ENCODE results near the gene COX19. TPM values are rescaled to one million over a fixed set of nuclear protein-coding genes. Genes with fewer than 3 reads are reported as not detected.

Gene COX19
- total and polyA plus RNA-seq, 2 experiments from 2014 or later: 18.1 to 18.3 TPM

DNA sequence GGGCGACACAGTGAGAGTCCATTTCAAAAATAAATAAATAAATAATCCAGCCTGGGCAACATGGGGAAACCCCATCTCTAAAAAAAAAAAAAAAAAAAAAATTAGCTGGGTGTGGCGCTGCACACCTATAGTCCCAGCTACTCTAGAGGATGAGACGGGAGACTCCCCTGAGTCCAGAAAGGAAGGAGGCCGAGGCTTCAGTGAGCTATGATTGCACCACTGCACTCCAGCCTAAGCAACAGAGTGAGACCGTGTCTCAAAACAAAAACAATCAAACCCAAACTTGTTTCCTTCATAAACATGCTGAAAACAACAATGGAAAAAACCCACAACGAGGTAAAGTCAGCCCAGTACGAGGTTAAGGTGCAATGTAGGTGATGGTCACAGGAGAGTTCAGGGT, 1.2 kb downstream of the COX19 start:
- Histone ChIP-seq H3K27ac (no peak overlapping the region), H3K4me1 (ENCODE audit: low read depth) (peaks cover 10% of the 10 kb centered on the region), H3K9me3 (ENCODE audit: low read depth) (no peaks in the 10 kb centered on the region)

DNA sequence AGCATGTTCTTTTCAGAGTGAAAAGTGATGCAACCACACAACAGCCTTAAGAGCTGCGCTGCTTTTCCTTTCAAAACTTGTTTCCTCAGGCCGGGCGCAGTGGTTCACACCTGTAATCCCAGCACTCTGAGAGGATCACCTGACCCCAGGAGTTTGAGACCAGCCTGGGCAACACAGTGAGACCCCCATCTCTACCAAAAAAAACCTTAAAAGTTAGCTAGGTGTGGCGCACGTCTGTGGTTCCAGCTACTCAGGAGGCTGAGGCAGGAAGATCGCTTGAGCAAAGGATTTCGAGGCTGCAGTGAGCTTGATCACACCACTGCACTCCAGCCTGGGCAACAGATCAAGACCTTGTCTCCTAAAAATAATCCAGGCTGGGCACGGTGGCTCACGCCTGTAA, 2.0 kb downstream of the COX19 start:
- Histone ChIP-seq H3K4me1 (ENCODE audit: low read depth) (peaks cover 10% of the 10 kb centered on the region), H3K27ac (no peak overlapping the region), H3K9me3 (ENCODE audit: low read depth) (no peaks in the 10 kb centered on the region), H3K4me3 (no peak overlapping the region), H3K27me3 (no peaks in the 10 kb centered on the region), H3K36me3 (peaks cover 11% of the 10 kb centered on the region)
- DNase-seq (ENCODE audit: low read depth in 1 of 2, low spot score in 1 of 2): no peak
- TF ChIP-seq, protein P1, sequence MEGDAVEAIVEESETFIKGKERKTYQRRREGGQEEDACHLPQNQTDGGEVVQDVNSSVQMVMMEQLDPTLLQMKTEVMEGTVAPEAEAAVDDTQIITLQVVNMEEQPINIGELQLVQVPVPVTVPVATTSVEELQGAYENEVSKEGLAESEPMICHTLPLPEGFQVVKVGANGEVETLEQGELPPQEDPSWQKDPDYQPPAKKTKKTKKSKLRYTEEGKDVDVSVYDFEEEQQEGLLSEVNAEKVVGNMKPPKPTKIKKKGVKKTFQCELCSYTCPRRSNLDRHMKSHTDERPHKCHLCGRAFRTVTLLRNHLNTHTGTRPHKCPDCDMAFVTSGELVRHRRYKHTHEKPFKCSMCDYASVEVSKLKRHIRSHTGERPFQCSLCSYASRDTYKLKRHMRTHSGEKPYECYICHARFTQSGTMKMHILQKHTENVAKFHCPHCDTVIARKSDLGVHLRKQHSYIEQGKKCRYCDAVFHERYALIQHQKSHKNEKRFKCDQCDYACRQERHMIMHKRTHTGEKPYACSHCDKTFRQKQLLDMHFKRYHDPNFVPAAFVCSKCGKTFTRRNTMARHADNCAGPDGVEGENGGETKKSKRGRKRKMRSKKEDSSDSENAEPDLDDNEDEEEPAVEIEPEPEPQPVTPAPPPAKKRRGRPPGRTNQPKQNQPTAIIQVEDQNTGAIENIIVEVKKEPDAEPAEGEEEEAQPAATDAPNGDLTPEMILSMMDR (IDR thresholded peaks at IDR 0.05; ENCODE audit: low read depth, low read length): no peak

More for the DNA sequence above, 1.2 kb downstream of the COX19 start:
- DNase-seq (ENCODE audit: low read depth in 1 of 2, low spot score in 1 of 2): peak in 1 of 2 donors; percentile 29
- H3K36me3 ChIP-seq: peaks cover 8% of the 10 kb centered on the region
- TF ChIP-seq, protein P1 (IDR thresholded peaks at IDR 0.05; ENCODE audit: low read depth, low read length): no peak
- H3K27me3 ChIP-seq: no peaks in the 10 kb centered on the region
- peak overlapping the region; percentile 97 for H3K4me3 ChIP-seq

DNA sequence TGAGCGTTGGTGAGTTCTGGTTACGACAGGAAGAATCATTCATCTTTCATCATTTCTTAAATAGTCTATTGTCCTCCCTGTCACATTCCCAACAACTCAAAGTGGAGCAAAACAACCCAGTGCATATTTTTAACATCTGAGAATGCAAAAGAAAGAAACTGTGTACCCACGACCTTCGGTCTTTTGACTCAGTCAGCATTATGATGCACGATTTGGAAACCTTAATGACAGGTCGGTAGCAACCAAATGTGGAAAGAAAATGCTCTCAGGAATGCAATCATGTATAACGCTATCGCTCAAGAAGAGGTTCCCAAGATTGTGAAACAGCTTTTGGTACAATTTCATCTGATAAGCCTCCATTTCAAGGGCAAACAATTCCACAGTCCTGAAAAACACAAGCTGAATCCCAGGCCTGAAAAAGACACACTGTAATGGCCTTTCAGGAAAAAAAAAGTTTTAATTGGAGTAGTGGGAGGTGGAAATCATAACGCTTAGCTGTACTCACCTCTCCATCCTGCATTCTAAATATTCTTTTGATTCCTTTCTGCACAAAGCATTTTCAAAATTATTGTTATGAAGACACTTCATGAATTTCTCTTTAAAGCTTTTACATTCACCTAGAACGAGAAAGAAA, 2.6 kb downstream of the COX19 start:
- Histone ChIP-seq H3K27ac (no peak overlapping the region), H3K36me3 (peaks cover 14% of the 10 kb centered on the region), H3K4me1 (ENCODE audit: low read depth) (peaks cover 10% of the 10 kb centered on the region), H3K9me3 (ENCODE audit: low read depth) (no peaks in the 10 kb centered on the region), H3K4me3 (no peak overlapping the region), H3K27me3 (no peaks in the 10 kb centered on the region)
- DNase-seq (ENCODE audit: low read depth in 1 of 2, low spot score in 1 of 2): peak in 1 of 2 donors; percentile 60
- TF ChIP-seq, protein P1 (IDR thresholded peaks at IDR 0.05; ENCODE audit: low read depth, low read length): no peak

DNA sequence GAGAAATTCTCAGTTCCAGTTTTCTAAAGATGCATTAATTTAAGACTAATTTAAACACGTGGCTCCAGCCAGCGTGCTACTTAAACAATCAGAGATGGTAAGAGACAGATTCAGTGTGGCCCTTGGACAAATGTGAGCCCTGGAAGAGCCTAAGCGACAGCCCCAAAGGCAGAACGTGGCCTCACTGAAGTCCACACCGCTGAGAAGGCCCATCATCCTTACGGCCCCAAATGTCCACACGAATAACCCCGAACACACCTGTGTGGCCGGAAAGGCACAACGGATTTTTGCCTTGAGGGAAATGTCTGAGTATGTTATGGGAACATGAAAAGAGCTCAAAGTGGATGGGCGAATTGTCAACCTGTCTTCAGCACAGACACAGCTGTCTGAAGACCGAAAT, 3.2 kb downstream of the COX19 start:
- no peak overlapping the region for H3K27ac ChIP-seq
- no peaks in the 10 kb centered on the region for H3K27me3 ChIP-seq
- H3K9me3 ChIP-seq (ENCODE audit: low read depth): no peaks in the 10 kb centered on the region
- H3K36me3 ChIP-seq: peaks cover 14% of the 10 kb centered on the region
- no peak overlapping the region for H3K4me3 ChIP-seq
- DNase-seq (ENCODE audit: low read depth in 1 of 2, low spot score in 1 of 2): no peak
- H3K4me1 ChIP-seq (ENCODE audit: low read depth): peaks cover 10% of the 10 kb centered on the region
- TF ChIP-seq, protein P1 (IDR thresholded peaks at IDR 0.05; ENCODE audit: low read depth, low read length): no peak

DNA sequence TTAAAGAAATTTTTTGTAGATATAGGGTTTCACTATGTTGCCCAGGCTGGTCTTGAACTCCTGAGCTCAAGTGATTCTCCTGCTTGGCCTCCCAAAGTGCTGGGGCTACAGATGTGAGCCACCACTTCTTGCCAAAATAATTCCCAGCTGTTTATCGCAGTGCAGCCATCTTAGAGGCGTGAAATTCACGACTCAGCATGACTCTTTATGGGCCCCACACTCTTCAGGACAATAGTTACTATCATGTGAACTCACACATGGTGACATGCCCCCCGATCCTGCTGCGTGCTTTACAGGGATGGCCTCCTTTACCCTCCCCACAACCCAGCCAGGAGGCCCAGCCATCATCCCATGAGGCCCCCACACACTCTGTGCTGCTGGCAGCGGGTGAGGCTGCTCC, 4.6 kb downstream of the COX19 start:
- H3K27ac ChIP-seq: peak overlapping the region; percentile 7
- no peak for DNase-seq (ENCODE audit: low read depth in 1 of 2, low spot score in 1 of 2)
- H3K4me1 ChIP-seq (ENCODE audit: low read depth): peaks cover 12% of the 10 kb centered on the region
- TF ChIP-seq, protein P1 (IDR thresholded peaks at IDR 0.05; ENCODE audit: low read depth, low read length): no peak
- H3K4me3 ChIP-seq: no peak overlapping the region
- no peaks in the 10 kb centered on the region for H3K27me3 ChIP-seq
- peaks cover 14% of the 10 kb centered on the region for H3K36me3 ChIP-seq
- H3K9me3 ChIP-seq (ENCODE audit: low read depth): no peaks in the 10 kb centered on the region

All from cardiac muscle cell (in vitro differentiated cells and primary cell).